Left lung (tissue), 10 donors: ENCODE measurements around the gene NLGN2. TPM values are rescaled to one million over a fixed set of nuclear protein-coding genes. Genes with fewer than 3 reads are reported as not detected.

Experiments used
- ATAC-seq: fragments of 200-7000 bp; cut with Tn5 transposase; one replicate; pipeline ENCODE4 v1.9.1; 2020; ENCODE audit warnings: moderate library complexity
- DNase-seq, 4 donors: peaks; one replicate each; pipeline ENCODE4 v3.0.0-alpha.2; 2013 to 2020
- H3K27ac ChIP-seq, 2 donors: fragments of 200-600 bp; sonication (generic) in 1 of 2; one replicate each; pipeline versions ENCODE4 v1.5.0 to v1.8.0; 2020 to 2021
- H3K27me3 ChIP-seq, 2 donors: fragments of 200-600 bp; sonication (generic) in 1 of 2; one replicate each; pipeline versions ENCODE4 v1.5.0 to v1.8.0; 2020 to 2021
- H3K36me3 ChIP-seq, 2 donors: fragments of 200-600 bp; sonication (generic) in 1 of 2; one replicate each; pipeline versions ENCODE4 v1.5.0 to v1.8.0; 2020 to 2021
- H3K4me1 ChIP-seq, 2 donors: fragments of 200-600 bp; one replicate each; pipeline ENCODE4 v1.8.0; 2021
- H3K4me3 ChIP-seq, 2 donors: fragments of 200-600 bp; sonication (generic) in 1 of 2; one replicate each; pipeline versions ENCODE4 v1.5.0 to v1.8.0; 2020 to 2021; ENCODE audit warnings: mild to moderate bottlenecking in 1 of 2
- H3K9me3 ChIP-seq, 2 donors: fragments of 200-600 bp; sonication (generic) in 1 of 2; one replicate each; pipeline versions ENCODE4 v1.5.0 to v1.8.0; 2020 to 2021
- CTCF ChIP-seq, 2 donors: fragments of 200-600 bp; sonication (generic) in 1 of 2; IDR thresholded peaks; one replicate each; pipeline versions ENCODE4 v1.5.0 to v1.8.0; 2021; ENCODE audit warnings: antibody characterized with exemption in 2 of 2
- intact Hi-C, 2 donors: fragments of 100-400 bp; cut with DNase I; formaldehyde crosslinking; loops; one replicate each; pipeline versions ENCODE4 v1.11.2 to v1.14.2; 2022
- polyA plus RNA-seq, 6 donors: library from polyadenylated mRNA; unstranded; fragments of 120-200 nt; gene quantifications; one replicate each; pipeline ENCODE4 v1.2.1, GENCODE V29; 2013; ENCODE audit not compliant: insufficient read length in 6 of 6
- total RNA-seq, 2 donors: library from RNA; stranded (reverse); fragmentation: NEBNext Ultra II Directional; extraction: Animal tissue kit (Norgen Biotek cat#: 25700); gene quantifications; one replicate each; pipeline ENCODE4 v1.2.1, GENCODE V29; 2021
- donor health status: DM: no; HTN: yes; CAD: no.
- donor health status: DM: no; HTN: no; CAD: no.

The NLGN2 gene
- total and polyA plus RNA-seq, 8 donors, result 14.8 to 34.4 (median 29.0) TPM

- H3K27ac ChIP-seq, result no peak overlapping the region
- TF ChIP-seq CTCF (IDR thresholded peaks at IDR 0.05), result no peak
- H3K27me3 ChIP-seq, result peaks cover 17 to 61% of the 10 kb centered on the region in 2 donors
- peak overlapping the region; percentile 14 to 21 for H3K4me3 ChIP-seq
- H3K4me1 ChIP-seq, result peaks cover 32 to 62% of the 10 kb centered on the region in 2 donors
- intact Hi-C loops, result no loop called here
- peak in 3 of 4 donors; percentile 31 to 84 (median 55) for DNase-seq
- no peaks in the 10 kb centered on the region for H3K36me3 ChIP-seq
- no peaks in the 10 kb centered on the region for H3K9me3 ChIP-seq
- ATAC-seq, result no peak
Observed at GRCh38 chr17:7440113-7440833, 32.6 kb downstream of the NLGN2 start.

- no peaks in the 10 kb centered on the region for H3K9me3 ChIP-seq
- H3K27me3 ChIP-seq, result peaks cover 17 to 67% of the 10 kb centered on the region in 2 donors
- intact Hi-C loops, result no loop called here
- no peak for TF ChIP-seq CTCF (IDR thresholded peaks at IDR 0.05)
- H3K36me3 ChIP-seq, result no peaks in the 10 kb centered on the region
- H3K4me3 ChIP-seq, result no peak overlapping the region
- peaks cover 32 to 63% of the 10 kb centered on the region in 2 donors for H3K4me1 ChIP-seq
- ATAC-seq (no peak), DNase-seq (peak in 2 of 4 donors; percentile 58 to 83)
- H3K27ac ChIP-seq, result no peak overlapping the region
Observed at GRCh38 chr17:7440834-7441195, 33.2 kb downstream of the NLGN2 start.

GRCh38 chr17:7441266-7441665 is 33.6 kb downstream of the NLGN2 start:
- no peak overlapping the region for H3K4me3 ChIP-seq
- peaks cover 30 to 60% of the 10 kb centered on the region in 2 donors for H3K4me1 ChIP-seq
- intact Hi-C loops, result no loop called here
- no peak overlapping the region for H3K27ac ChIP-seq
- H3K9me3 ChIP-seq, result no peaks in the 10 kb centered on the region
- DNase-seq (no peak), ATAC-seq (no peak)
- no peaks in the 10 kb centered on the region for H3K36me3 ChIP-seq
- H3K27me3 ChIP-seq, result peaks cover 17 to 70% of the 10 kb centered on the region in 2 donors
- TF ChIP-seq CTCF (IDR thresholded peaks at IDR 0.05), result no peak

- no peak overlapping the region for H3K27ac ChIP-seq
- no peak for TF ChIP-seq CTCF (IDR thresholded peaks at IDR 0.05)
- ATAC-seq (no peak), DNase-seq (no peak)
- H3K36me3 ChIP-seq, result no peaks in the 10 kb centered on the region
- intact Hi-C loops, result no loop called here
- H3K4me1 ChIP-seq, result peaks cover 23 to 55% of the 10 kb centered on the region in 2 donors
- no peak overlapping the region for H3K4me3 ChIP-seq
- peaks cover 25 to 79% of the 10 kb centered on the region in 2 donors for H3K27me3 ChIP-seq
- H3K9me3 ChIP-seq, result no peaks in the 10 kb centered on the region
Observed at GRCh38 chr17:7442142-7442541, 34.5 kb downstream of the NLGN2 start.

- Histone ChIP-seq H3K9me3 (no peaks in the 10 kb centered on the region), H3K4me3 (no peak overlapping the region), H3K27ac (no peak overlapping the region), H3K27me3 (peaks cover 25 to 87% of the 10 kb centered on the region in 2 donors), H3K36me3 (no peaks in the 10 kb centered on the region), H3K4me1 (peaks cover 17 to 38% of the 10 kb centered on the region in 2 donors)
- no peak for DNase-seq
- no peak for ATAC-seq
- TF ChIP-seq CTCF (IDR thresholded peaks at IDR 0.05), result no peak
- intact Hi-C loops, result no loop called here
Observed at GRCh38 chr17:7443499-7444485, 36.1 kb downstream of the NLGN2 start.
